ENCODE results near the gene HBS1L. TPM values are rescaled to one million over a fixed set of nuclear protein-coding genes. Genes with fewer than 3 reads are reported as not detected.

HBS1L gene
- total and polyA plus RNA-seq, 9 of the 15 experiments (the other 6 are each of a cell fraction or from before 2014, with no cell fraction given): 101 to 199 (median 145) TPM

DNA sequence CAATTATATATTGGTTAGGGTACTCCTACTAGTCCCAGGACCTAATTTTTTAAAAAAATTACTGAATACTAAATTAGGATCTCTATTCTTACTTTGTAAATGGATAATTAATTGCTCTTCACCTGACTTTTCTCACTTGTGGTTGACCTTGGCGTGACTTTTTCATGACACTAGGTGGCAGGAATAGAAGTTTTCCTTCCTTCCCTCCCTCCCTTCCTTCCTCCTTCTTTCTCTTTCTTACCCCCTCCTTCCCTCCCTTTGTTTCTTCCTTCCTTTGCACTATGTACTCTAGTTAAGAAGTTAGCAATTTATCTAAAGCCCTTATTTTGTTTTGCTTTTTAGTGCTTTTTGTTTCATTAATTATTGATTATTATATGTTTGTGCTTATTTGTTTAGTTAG, 20.4 kb upstream of the HBS1L start (continued):
- TF ChIP-seq, protein P1, sequence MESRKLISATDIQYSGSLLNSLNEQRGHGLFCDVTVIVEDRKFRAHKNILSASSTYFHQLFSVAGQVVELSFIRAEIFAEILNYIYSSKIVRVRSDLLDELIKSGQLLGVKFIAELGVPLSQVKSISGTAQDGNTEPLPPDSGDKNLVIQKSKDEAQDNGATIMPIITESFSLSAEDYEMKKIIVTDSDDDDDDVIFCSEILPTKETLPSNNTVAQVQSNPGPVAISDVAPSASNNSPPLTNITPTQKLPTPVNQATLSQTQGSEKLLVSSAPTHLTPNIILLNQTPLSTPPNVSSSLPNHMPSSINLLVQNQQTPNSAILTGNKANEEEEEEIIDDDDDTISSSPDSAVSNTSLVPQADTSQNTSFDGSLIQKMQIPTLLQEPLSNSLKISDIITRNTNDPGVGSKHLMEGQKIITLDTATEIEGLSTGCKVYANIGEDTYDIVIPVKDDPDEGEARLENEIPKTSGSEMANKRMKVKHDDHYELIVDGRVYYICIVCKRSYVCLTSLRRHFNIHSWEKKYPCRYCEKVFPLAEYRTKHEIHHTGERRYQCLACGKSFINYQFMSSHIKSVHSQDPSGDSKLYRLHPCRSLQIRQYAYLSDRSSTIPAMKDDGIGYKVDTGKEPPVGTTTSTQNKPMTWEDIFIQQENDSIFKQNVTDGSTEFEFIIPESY (CRISPR knock-in tag; IDR thresholded peaks at IDR 0.05): no peak
- TF ChIP-seq, protein P2, sequence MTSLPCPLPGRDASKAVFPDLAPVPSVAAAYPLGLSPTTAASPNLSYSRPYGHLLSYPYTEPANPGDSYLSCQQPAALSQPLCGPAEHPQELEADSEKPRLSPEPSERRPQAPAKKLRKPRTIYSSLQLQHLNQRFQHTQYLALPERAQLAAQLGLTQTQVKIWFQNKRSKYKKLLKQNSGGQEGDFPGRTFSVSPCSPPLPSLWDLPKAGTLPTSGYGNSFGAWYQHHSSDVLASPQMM (CRISPR knock-in tag; IDR thresholded peaks at IDR 0.05): no peak
- peak; percentile 75 for TF ChIP-seq BRD9 (IDR thresholded peaks at IDR 0.05; ENCODE audit: low read depth, partially characterized antibody)

DNA sequence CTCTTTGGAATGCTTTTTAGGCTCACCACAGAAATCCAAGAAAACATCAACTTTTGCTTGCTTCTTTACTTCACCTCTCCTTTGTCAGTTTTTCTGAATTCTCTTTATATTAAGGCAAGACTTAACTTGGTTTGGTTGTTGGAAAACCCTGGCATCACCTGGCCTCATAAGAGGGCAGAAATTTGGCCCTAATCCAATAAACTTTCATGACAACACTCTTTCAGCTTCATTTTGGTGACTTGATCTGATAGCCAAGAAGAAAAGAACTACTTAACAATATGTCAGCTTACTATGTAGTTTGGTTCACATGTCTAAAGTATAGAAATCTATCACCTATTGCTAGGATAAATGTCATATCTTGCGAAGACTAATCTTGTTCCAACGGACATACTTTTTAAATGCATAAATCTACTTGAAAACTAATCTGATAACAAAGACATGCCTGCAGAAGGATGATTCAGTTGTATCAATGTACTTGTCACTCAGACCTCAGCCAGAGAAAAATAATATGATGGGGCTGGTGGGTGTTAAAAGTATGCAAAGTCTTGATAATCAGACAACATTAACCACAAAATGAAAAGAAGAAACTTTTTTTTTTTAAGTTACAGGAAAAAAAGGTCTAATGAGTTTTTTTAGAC, 19.3 kb upstream of the HBS1L start:
- WGBS (ENCODE audit: insufficient coverage, low coverage, missing lambda C conversion rate): 0% methylated on average over 2 of the region's 2 CpGs
- CTCF ChIA-PET (ENCODE audit: low intra/inter-chr PET ratio): no interaction called here
- H4K20me1 ChIP-seq (replicated peaks; ENCODE audit: control insufficient read depth, insufficient read depth, low read length): no peaks in the 10 kb centered on the region
- TF ChIP-seq EGR1 (conservative IDR thresholded peaks at IDR 0.05): peak; percentile 72
- no peak for TF ChIP-seq ZNF57 (CRISPR knock-in tag; IDR thresholded peaks at IDR 0.05)
- TF ChIP-seq SETDB1 (IDR thresholded peaks at IDR 0.05; ENCODE audit: low read length): no peak
- TF ChIP-seq, protein P3, sequence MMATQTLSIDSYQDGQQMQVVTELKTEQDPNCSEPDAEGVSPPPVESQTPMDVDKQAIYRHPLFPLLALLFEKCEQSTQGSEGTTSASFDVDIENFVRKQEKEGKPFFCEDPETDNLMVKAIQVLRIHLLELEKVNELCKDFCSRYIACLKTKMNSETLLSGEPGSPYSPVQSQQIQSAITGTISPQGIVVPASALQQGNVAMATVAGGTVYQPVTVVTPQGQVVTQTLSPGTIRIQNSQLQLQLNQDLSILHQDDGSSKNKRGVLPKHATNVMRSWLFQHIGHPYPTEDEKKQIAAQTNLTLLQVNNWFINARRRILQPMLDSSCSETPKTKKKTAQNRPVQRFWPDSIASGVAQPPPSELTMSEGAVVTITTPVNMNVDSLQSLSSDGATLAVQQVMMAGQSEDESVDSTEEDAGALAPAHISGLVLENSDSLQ (IDR thresholded peaks at IDR 0.05): peak; percentile 94
- TF ChIP-seq ZNF175 (CRISPR knock-in tag; IDR thresholded peaks at IDR 0.05; ENCODE audit: low read depth): no peak
- TF ChIP-seq RFX1 (IDR thresholded peaks at IDR 0.05): peak; percentile 14; the same call in 1 of the 2 replicates
- TF ChIP-seq ATF3 (IDR thresholded peaks at IDR 0.05): peak; percentile 38; the same call in 1 of the 2 replicates
- no peak for TF ChIP-seq ATF3 (CRISPR knock-in tag; conservative IDR thresholded peaks at IDR 0.05)
- TF ChIP-seq, protein P4, sequence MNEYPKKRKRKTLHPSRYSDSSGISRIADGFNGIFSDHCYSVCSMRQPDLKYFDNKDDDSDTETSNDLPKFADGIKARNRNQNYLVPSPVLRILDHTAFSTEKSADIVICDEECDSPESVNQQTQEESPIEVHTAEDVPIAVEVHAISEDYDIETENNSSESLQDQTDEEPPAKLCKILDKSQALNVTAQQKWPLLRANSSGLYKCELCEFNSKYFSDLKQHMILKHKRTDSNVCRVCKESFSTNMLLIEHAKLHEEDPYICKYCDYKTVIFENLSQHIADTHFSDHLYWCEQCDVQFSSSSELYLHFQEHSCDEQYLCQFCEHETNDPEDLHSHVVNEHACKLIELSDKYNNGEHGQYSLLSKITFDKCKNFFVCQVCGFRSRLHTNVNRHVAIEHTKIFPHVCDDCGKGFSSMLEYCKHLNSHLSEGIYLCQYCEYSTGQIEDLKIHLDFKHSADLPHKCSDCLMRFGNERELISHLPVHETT (CRISPR knock-in tag; conservative IDR thresholded peaks at IDR 0.05 in 1 of 2, IDR thresholded peaks at IDR 0.05 in 1 of 2): peak in 1 of 2 experiments; percentile 71; a peak in 2 of 4 replicates
- 0 out of 2 replicates have a peak, but pooled peaks have one; percentile 29 for TF ChIP-seq NCOA1 (IDR thresholded peaks at IDR 0.05; ENCODE audit: low read depth)
- peak; percentile 72 for TF ChIP-seq FOSL1 (tag; conservative IDR thresholded peaks at IDR 0.05)

More for the DNA sequence above, 19.3 kb upstream of the HBS1L start:
- Histone ChIP-seq H3K9ac (ENCODE audit: insufficient read depth in 1 of 2, low read depth in 2 of 2, low read length in 2 of 2) (peak overlapping the region in 1 of 2 experiments; percentile 38; a peak in 1 of 4 replicates), H2AFZ (ENCODE audit: low read depth, low read length) (peak overlapping the region; percentile 63; the same call in 1 of the 2 replicates), H3K27ac (ENCODE audit: extremely low read depth, low read depth, low read length) (peak overlapping the region; percentile 70; the same call in 2 of the 3 replicates), H3K4me3 (no peak overlapping the region), H3K79me2 (ENCODE audit: control insufficient read depth, insufficient read depth, low read length) (no peaks in the 10 kb centered on the region), H3K9me3 (replicated peaks; ENCODE audit: control insufficient read depth, insufficient read depth, low read depth, low read length) (peaks cover 9% of the 10 kb centered on the region; the same call in 1 of the 2 replicates), H3K4me1 (replicated peaks in 1 of 2; ENCODE audit: control insufficient read depth in 2 of 2, insufficient read depth in 2 of 2, low read length in 2 of 2) (peaks cover 5 to 19% of the 10 kb centered on the region in 2 experiments; a peak in 4 of 5 replicates), H3K27me3 (ENCODE audit: control insufficient read depth in 2 of 2, insufficient read depth in 2 of 2, low read length in 2 of 2) (no peaks in the 10 kb centered on the region), H3K9me1 (ENCODE audit: control insufficient read depth, insufficient read depth, low read length) (no peaks in the 10 kb centered on the region), H3K4me2 (ENCODE audit: insufficient read depth, low read length) (no peak overlapping the region), H3K36me3 (ENCODE audit: control insufficient read depth, insufficient read depth, low read length) (no peaks in the 10 kb centered on the region; the same call in 2 of the 3 replicates)
- intact Hi-C loops (cut with micrococcal nuclease) (no loop called here), in situ Hi-C loops (cut with MboI) (no loop called here)
- peak; percentile 44 to 77 (median 58) for DNase-seq (ENCODE audit: extremely low read depth in 1 of 4, low spot score in 3 of 4)
- POLR2A ChIA-PET: interaction anchor here (0.6 kb wide), 2 partner anchors 68 to 1166 kb away, joined by 3 read pairs; no protein-coding TSS in a partner anchor
- ATAC-seq: peak; percentile 67
- peak; percentile 80 for FAIRE-seq
- no TSS peak for BruUV-seq (replicated peaks)
